CD4-positive, alpha-beta T cell treated with Interleukin-15 for 4 hours (primary cell): Measurements from ENCODE around the gene GJA4.

Experiments used
- DNase-seq: peaks from one replicate; pipeline ENCODE4 v3.0.0-alpha.2; 2020; ENCODE audit warnings: low spot score

The GJA4 gene

GRCh38 chr1:34792868-34793727, at the start of gene GJA4:
GJA4 (plus strand) TSS chr1:34792999; CDS start chr1:34794214, 1,215 bp downstream.
- no peak for DNase-seq

GRCh38 chr1:34743775-34744174, 49.0 kb upstream of the GJA4 start:
- no peak for DNase-seq

- DNase-seq, result no peak
These were observed 47.9 kb upstream of the GJA4 start for GRCh38 chr1:34744851-34745250.

- DNase-seq, result no peak
These were observed 47.1 kb upstream of the GJA4 start for GRCh38 chr1:34745666-34746065.

- no peak for DNase-seq
These were observed 46.7 kb upstream of the GJA4 start for GRCh38 chr1:34746101-34746500.

- DNase-seq, result no peak
These were observed 45.8 kb upstream of the GJA4 start for GRCh38 chr1:34746785-34747637.

- DNase-seq, result no peak
These were observed 45.2 kb upstream of the GJA4 start for GRCh38 chr1:34747638-34747941.

GRCh38 chr1:34749992-34750391, 42.8 kb upstream of the GJA4 start:
- DNase-seq, result no peak

- DNase-seq, result no peak
These were observed 42.2 kb upstream of the GJA4 start for GRCh38 chr1:34750610-34751009.

- no peak for DNase-seq
These were observed 39.6 kb upstream of the GJA4 start for GRCh38 chr1:34753163-34753562.

- DNase-seq, result no peak
These were observed 37.7 kb upstream of the GJA4 start, which contains the start of gene GJB5 for GRCh38 chr1:34754964-34755637. GJB5 (plus strand) TSS chr1:34755047; CDS start chr1:34757331, 2,284 bp downstream.

- DNase-seq, result no peak
These were observed 36.8 kb upstream of the GJA4 start for GRCh38 chr1:34755961-34756360.

GRCh38 chr1:34757386-34757785, 35.4 kb upstream of the GJA4 start:
- no peak for DNase-seq

GRCh38 chr1:34758751-34759150, 34.0 kb upstream of the GJA4 start:
- no peak for DNase-seq

- no peak for DNase-seq
These were observed 33.1 kb upstream of the GJA4 start, which contains the start of gene GJB4 for GRCh38 chr1:34759503-34760357. GJB4 (plus strand) TSS chr1:34759740; CDS start chr1:34761255, 1,515 bp downstream.

- no peak for DNase-seq
These were observed 31.5 kb upstream of the GJA4 start for GRCh38 chr1:34761176-34761761.

GRCh38 chr1:34761776-34762307, 31.0 kb upstream of the GJA4 start:
- DNase-seq, result no peak

GRCh38 chr1:34762474-34763141, 30.2 kb upstream of the GJA4 start:
- DNase-seq, result no peak

- no peak for DNase-seq
These were observed 29.5 kb upstream of the GJA4 start for GRCh38 chr1:34763142-34763781.

- no peak for DNase-seq
These were observed 23.9 kb upstream of the GJA4 start for GRCh38 chr1:34768856-34769255.
